HG03196 (cell line): ENCODE data around the gene OR5AK2.
"Not testable (repeated sequence)": the region's sequence is repeated elsewhere in the genome, so short reads cannot be mapped to it uniquely, and the experiment has no call there.

Experiments used
- ATAC-seq: cut with Tn5 transposase; IDR thresholded peaks from one replicate; pipeline ENCODE4 v1.9.1; 2021; ENCODE audit not compliant: unreplicated experiment

OR5AK2 gene

GRCh38 chr11:56988614-56989013 is at the start of gene OR5AK2:
Gene OR5AK2, plus strand, starts transcription at chr11:56988914. Its CDS starts 0 bp downstream, at chr11:56988914.
- ATAC-seq = no peak

- not testable (repeated sequence) for ATAC-seq
Measured at GRCh38 chr11:56945526-56945925, 43.2 kb upstream of the OR5AK2 start.

- ATAC-seq = no peak
Measured at GRCh38 chr11:56948991-56949515, 39.7 kb upstream of the OR5AK2 start.

- no peak for ATAC-seq
Measured at GRCh38 chr11:56950510-56950909, 38.2 kb upstream of the OR5AK2 start.

GRCh38 chr11:56953907-56954306 is 34.8 kb upstream of the OR5AK2 start:
- not testable (repeated sequence) for ATAC-seq

GRCh38 chr11:56961609-56962008 is 27.1 kb upstream of the OR5AK2 start:
- ATAC-seq = no peak

- ATAC-seq = no peak
Measured at GRCh38 chr11:56967726-56968125, 21.0 kb upstream of the OR5AK2 start.

GRCh38 chr11:56968524-56968923 is 20.2 kb upstream of the OR5AK2 start:
- ATAC-seq = no peak

GRCh38 chr11:56977314-56977713 is 11.4 kb upstream of the OR5AK2 start:
- ATAC-seq = no peak

- ATAC-seq = no peak
Measured at GRCh38 chr11:56990702-56991101, 2.0 kb downstream of the OR5AK2 start.

- ATAC-seq = no peak
Measured at GRCh38 chr11:56994532-56994931, 5.8 kb downstream of the OR5AK2 start.

GRCh38 chr11:57001674-57002401 is 13.1 kb downstream of the OR5AK2 start:
- no peak for ATAC-seq

GRCh38 chr11:57008373-57008772 is 19.7 kb downstream of the OR5AK2 start:
- ATAC-seq = no peak

GRCh38 chr11:57015679-57016078 is 27.0 kb downstream of the OR5AK2 start:
- ATAC-seq = no peak

GRCh38 chr11:57031556-57031955 is 42.8 kb downstream of the OR5AK2 start:
- no peak for ATAC-seq
